Mammary epithelial cell (primary cell): ENCODE results near the gene NDUFA6.

Source experiments
- CTCF ChIP-seq, 2 donors: IDR thresholded peaks in 1 of 2; conservative IDR thresholded peaks in 1 of 2; 2 replicates each; pipeline ENCODE4 v1.5.1; 2011 to 2012; ENCODE audit warnings: inconsistent platforms in 2 of 2, low read length in 2 of 2, mild to moderate bottlenecking in 2 of 2, control low read depth in 1 of 2, low read depth in 1 of 2; ENCODE audit not compliant: insufficient read depth in 1 of 2; ENCODE audit errors: extremely low read depth in 1 of 2
- EZH2 ChIP-seq: IDR thresholded peaks from 2 replicates; pipeline ENCODE4 v1.6.1; 2012; ENCODE audit warnings: low read length, inconsistent platforms, borderline replicate concordance

- TF ChIP-seq CTCF (conservative IDR thresholded peaks at IDR 0.05 in 1 of 2, IDR thresholded peaks at IDR 0.05 in 1 of 2; ENCODE audit: extremely low read depth in 1 of 2, insufficient read depth in 1 of 2, low read depth in 1 of 2, low read length in 2 of 2) (no peak), EZH2 (no peak)
Measured at GRCh38 chr22:42132457-42132856, 41.9 kb upstream of the NDUFA6 start.
